Left hindlimb (tissue), 1 donor: ENCODE results near the gene SULT2B1.
"Not testable (repeated sequence)": the region's sequence is repeated elsewhere in the genome, so short reads cannot be mapped to it uniquely, and the experiment has no call there.

Source experiments
- DNase-seq: peaks from one replicate; pipeline ENCODE4 v3.0.0-alpha.2; 2018

SULT2B1 gene

DNA sequence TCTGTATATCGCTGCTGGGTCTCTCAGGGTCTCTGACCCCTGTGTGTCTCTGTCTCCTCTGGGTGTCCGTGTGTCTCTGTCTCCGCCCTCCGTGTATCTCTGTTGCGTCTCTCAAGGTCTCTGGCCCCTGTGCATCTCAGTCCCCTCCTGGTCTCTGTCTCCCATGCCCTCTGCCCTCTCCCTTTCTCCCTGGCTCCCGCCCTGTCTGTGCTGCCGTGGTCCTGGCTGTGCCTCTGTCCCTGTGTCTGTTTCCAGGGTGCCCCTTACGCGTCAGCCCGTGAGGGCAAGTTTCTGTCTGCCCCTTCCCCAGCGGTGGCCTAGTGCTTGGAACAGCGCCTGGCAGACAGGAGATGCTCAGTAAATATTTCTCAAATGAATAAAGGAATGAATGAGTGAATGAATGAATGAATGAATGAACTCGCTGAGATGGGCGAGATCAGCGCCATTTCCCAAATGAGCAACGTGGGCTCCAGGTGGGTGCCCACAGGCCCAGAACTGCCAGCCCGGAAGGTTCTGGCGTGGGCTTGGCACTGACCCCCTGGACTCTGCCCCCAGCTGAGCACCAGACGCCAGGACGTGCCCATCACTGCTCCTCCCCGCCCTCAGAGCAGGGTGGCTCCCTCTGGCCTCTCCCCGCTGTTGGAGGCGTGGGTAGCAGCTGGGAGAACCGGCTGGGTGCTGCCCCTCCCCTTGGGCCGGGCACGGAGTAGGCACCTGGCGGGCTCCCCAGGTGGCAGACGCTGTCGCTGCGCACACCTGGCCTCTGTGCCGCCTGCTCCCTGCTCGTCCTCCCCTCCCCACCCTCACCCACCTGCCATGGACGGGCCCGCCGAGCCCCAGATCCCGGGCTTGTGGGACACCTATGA is at the start of gene SULT2B1:
TSS of gene SULT2B1 (plus strand) at position 736 of the 866 bp plus-strand sequence. CDS start at position 817, 81 bp downstream.
- DNase-seq: no peak

DNA sequence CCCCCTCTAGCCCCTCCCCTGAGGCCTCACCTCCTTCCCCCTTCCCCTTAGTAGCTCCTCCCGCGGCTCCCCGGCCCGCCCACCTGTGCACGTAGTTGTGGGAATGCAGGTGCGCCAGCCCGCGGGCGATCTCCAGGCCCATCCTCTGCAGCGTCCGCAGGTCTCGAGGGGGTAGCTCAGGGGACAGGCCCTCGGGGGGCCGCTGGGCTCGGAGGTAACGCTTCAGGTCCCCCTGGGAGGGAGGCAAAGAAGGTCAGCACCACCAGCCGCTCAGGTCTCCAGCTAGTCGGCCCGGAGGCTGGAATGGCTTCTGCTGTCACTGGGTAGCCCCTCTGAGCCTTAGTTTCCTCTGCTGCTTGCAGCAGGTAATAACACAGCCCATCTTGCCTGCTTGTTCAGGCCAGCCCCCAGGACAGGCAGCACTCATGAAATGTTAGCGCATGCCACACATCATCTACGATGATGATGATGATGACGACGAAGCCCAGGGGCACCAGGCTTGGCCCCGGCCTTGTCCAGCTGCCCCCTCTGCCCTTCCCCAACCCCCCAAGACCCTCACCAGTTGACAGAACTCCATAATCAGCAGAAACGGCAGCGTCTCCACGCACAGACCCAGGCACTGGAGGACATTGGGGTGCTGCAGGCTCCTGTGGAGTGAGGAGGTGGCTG is 49.5 kb upstream of the SULT2B1 start:
- DNase-seq: no peak

GRCh38 chr19:48506138-48506733 is 45.7 kb upstream of the SULT2B1 start:
- no peak for DNase-seq

- DNase-seq: no peak
Measured at GRCh38 chr19:48507911-48508439, 44.0 kb upstream of the SULT2B1 start.

GRCh38 chr19:48508729-48509411 is 43.1 kb upstream of the SULT2B1 start:
- DNase-seq: no peak

DNA sequence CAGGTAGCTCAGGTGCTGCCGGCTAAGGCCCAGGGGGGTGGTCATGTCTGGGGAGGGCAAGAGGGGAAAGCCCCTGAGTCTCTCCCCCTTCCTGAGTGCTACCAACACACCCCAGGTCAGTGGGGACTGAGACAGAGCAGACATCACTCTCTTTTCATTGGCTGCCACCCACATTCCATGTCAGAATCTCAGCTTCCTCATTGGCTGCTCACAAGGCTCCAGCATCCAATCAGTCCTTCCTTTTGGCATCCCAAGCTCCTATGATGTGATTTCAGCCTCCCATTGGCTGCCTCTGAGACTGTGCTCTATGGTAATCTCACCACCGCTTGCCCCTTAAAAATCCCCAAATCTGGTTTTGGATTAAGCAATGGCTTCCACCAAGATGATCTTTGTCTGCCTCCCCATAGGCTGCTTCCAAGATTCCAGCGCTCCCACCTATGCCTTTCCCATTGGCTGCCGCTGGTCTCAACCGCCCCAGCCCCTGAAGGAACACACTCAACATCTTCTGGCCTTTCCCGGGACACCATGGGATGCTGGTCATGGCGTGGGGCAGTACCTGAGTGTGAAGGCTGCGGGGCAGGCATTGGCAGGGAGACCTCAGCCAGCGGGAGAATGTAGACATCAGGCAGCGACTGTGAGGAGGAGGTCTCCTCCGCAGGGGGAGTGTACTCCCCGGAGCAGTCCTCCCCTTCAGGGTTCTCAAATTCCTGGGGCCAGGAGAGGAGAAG is 42.3 kb upstream of the SULT2B1 start:
- no peak for DNase-seq

DNA sequence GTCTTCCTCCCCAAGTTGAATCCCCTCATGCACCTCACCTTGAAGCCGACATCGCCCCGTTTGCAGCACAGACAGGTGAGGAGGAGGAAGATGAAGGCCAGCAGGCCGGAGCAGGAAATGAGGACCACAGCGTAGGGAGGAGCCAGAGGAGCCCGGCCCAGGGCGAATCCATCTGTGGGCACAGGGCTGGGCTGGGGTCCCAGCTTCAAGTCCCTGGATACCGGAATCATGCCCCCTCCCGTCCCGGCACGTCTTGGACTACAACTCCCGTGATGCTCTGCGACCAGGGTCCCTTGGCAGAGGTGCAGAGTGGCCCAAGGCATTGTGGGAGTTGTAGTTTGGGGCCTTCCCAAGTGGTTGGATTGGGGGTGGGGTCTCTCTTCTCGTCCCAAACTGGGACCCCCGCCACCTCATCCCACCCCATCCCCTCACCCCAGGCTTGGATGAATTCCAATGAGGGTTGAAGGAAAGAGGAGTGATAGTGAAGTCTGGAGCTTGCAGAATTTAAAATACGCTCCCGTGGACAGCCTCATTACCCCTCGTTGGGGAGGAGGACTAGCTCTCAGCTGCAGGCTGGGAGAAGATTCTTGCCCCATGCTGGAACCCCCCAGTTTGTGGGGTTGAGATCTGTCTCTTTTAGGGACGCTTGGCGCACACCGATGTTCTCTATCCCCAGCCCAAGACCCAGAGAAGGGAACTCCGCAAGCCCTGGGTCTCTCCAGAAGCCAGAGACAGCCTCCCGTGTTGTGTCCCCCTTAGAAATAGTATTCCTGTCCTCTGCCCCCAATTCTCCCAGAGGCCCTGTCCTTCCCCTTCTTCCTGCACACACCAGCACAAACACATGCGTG is 41.3 kb upstream of the SULT2B1 start:
- DNase-seq: peak; percentile 78

DNA sequence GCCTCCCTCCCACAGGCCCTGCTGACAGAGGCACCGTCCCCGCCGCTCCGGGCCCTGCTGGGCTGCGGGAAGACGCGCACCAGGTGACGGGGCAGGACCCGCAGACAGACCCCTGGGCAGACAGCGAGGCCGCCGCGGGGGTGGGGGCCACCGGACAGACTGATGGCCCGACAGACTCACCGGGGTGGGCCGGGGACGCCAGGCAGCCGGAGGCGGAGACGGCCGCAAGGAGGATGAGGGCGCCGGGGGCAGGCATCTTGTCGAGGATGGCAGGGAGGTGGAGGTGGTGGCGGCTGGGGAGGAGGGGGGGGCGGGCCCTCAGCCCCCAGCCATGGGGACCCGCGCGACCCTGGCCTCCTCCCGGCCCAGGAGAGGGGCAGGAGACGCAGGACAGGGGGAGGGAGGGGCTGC is 40.6 kb upstream of the SULT2B1 start:
- no peak for DNase-seq

DNA sequence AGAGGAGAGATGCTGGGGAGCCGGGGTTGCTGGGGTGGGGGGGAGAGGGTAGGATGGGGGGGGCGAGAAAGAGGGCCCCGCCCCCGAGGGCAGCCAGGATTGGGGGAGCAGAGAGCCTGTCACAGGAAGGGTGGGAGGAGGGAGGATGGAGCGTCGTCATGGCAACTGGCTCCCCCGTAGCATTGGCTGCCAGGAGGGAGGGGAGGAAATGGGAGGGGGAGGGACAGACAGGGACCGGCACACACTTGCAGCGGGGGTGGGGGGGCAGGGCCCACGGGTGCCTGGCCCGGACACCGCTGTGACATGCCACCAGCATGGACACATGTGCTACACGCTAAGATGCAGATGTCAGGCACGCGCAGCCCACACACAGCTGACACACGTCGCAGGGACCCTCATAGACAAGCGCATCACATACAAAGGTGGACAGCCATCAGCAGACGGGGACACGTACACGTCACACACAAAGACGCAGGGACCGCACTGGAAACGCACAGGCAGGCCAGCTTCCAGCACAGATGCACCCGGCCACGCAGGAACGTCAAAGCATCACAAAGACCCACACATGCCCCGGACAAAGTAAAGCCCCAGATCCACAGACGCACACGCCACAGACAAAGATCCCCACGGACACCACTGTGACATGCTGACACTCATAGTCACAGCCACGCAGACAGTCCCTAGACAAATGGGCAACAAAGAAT is 40.0 kb upstream of the SULT2B1 start, which contains the start of gene LMTK3:
TSS of gene LMTK3 (minus strand) at position 36 of the 704 bp plus-strand sequence. CDS start 259 bp downstream, outside the sequence.
- no peak for DNase-seq

- no peak for DNase-seq
Measured at GRCh38 chr19:48512504-48513288, 39.3 kb upstream of the SULT2B1 start.

DNA sequence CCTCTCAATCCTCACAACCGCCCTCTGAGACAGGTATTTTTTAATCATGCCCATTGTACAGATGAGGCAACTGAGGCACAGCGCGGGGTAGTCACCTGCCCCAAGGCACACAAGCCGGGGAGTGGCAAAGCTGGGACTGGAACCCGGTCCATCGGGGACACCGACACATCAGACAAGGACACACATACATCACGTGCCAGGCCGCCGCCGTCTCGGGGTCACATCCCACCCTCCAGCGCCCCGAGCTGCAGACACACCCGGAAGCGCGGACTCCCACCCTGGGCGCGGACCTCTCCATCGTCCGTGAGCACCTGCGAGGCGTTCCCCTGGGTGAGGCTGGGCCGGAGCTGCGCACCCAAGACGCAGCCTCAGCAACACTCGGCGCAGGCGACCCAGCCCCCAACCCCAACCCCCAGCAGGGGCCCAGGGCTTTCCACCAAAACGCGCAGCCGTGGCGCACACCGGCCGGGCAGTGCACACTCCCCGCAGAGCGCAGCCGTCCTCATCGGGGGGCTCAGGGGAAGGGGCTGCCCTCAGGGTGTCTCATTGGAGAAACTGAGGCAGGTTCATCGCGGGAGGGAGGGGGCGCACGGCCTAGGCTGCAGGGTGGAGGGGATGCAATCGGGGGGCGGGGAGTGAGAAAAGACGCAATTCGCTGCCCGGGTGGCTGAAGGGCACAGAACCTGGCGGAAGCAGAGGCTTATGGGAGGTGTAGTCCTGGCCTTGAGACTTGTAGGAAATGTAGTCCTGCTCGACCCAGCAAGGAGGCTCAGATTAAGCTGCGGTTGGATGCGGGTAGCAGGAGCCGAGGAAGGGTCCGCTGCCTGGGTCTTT is 38.5 kb upstream of the SULT2B1 start:
- DNase-seq: peak; percentile 74

DNA sequence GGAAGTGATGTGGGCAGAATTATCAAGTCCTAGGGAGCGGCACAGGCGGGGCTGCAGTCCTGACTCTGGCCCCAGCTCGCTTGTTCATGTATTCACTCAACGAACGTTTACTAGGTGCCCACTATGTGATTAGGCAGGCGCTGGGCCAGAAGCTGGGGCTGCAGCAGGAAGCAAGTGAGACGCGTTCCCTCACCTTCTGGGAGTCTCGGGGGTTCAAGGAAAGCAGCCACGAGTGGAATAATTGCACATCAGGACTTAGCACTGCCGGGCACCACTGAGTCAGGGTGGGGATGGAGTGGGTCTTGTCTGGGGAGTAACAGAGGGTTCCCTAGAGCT is 37.9 kb upstream of the SULT2B1 start:
- no peak for DNase-seq

DNA sequence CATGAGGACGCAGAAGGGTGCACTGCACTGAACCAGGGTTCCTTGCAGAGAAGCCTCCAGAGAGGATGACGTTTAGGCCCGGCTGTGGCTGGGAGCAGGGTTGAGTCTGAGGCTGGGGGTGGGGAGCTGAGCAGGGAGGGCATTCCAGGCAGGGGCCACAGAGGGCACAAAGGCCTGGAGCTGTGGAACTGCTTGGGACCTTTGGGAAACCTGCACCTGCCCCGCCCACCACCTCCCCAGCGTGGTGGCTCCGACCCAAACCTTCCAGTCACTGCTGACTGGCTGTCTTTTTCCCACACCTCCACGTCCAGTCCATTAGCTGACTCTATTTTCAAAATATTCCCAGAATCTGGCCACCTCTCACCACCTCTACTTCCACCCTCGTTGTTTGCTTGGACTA is 35.4 kb upstream of the SULT2B1 start:
- no peak for DNase-seq

DNA sequence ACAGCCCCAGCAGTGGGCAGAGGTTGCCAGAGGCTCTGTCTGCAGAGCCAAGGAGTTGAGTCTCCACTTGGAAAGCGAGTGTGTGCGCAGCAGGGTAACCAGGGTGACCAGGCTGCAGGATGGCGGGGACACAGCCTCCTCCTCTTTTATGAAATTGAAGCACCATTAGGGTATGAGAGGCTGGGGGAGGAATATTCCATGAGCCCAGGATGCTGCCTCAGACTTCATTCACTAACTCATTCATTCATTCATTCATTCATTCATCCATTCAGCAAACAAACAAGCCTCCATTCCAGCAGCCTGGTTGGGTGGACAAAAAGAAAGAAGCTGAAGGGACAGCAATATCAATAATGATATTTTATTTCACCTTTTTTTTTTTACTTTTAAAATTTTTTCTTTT is 33.8 kb upstream of the SULT2B1 start:
- no peak for DNase-seq

- not testable (repeated sequence) for DNase-seq
Measured at GRCh38 chr19:48519426-48519825, 32.5 kb upstream of the SULT2B1 start.

DNA sequence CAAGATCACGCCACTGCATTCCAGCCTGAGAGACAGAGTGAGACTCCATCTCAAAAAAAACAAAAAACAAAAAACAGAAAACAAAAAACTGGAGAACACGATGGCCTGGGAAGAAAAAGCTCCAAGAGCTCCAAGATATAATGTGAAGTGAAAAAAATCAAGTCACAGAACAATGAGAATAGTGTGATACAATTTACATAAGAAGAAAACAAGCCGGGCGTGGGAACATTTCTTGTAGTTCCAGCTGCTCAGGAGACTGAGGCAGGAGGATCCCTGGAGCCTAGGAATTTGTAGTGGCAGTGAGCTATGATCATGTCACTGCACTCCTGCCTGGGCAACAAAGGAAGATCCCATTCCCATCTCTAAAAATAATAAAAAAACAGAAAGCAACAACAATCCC is 31.8 kb upstream of the SULT2B1 start:
- DNase-seq: no peak

DNA sequence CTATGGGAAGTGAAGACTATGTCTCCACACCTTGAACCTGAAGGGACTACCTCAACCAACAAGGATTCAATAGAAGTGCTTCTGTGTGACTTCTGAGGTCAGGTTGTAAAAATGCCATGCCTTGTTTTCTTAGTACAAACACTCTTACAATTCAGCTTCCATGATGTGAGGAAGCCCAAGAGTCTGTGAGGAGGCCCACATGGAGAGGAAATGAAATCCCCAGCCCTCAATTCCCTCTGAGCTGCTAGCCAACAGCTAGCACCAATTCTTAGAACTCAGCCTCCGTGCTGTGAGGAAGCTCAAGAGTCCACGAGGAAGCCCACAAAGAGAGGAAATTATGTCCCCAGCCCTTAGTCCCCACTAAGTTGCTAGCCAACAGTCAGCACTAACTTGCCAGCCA is 27.8 kb upstream of the SULT2B1 start:
- DNase-seq: no peak

GRCh38 chr19:48524732-48525131 is 27.2 kb upstream of the SULT2B1 start:
- DNase-seq: no peak

- DNase-seq: no peak
Measured at GRCh38 chr19:48529156-48529555, 22.8 kb upstream of the SULT2B1 start.
